OCI-M2 (cell line): ENCODE data around the gene EXOC3.

Source experiments
- DNase-seq: peaks from one replicate; lab custom pipeline; 2025; ENCODE audit not compliant: unreplicated experiment; lab: John Stamatoyannopoulos, UW

EXOC3 gene

DNA sequence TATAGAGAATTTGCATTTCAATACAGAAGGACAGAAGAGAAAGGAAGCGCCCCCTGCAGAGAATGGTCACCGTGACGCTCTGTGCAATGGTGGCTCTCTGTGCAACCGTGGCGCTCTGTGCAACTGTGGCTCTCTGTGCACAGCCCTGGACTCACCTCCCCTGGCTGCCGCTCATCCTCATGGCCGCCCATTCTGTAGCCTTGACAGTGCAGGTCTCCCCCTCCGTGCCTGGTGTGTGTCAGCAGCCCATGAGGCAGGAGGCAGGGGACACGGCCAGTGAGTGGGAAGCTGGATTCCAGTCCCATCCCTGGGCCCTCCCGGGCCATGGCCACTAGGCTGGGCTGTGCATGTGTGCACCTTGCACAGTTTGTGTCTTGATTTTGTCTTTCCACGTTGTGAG, 12.0 kb downstream of the EXOC3 start:
- no peak for DNase-seq

DNA sequence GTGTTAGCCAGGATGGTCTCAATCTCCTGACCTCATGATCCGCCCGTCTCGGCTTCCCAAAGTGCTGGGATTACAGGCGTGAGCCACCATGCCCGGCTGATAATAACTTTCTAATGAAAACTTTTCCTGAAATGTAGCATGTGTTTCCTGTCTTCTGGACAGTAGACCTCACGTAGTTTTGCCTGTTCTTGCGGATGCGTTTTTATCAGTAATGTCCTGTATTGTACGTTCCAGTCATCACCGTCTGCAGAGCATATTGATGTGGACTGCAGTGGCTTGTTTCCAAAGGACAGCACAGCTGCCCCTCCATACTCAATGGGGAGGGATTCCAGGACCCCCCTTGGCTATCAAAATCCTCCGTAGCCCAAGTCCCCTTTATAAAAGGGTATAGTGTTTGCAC, 12.8 kb downstream of the EXOC3 start:
- DNase-seq: no peak

GRCh38 chr5:456351-457194, 13.6 kb downstream of the EXOC3 start:
- DNase-seq: no peak

- no peak for DNase-seq
Observed at GRCh38 chr5:457195-457961, 14.4 kb downstream of the EXOC3 start.

GRCh38 chr5:458547-459353, 15.8 kb downstream of the EXOC3 start:
- DNase-seq: no peak

DNA sequence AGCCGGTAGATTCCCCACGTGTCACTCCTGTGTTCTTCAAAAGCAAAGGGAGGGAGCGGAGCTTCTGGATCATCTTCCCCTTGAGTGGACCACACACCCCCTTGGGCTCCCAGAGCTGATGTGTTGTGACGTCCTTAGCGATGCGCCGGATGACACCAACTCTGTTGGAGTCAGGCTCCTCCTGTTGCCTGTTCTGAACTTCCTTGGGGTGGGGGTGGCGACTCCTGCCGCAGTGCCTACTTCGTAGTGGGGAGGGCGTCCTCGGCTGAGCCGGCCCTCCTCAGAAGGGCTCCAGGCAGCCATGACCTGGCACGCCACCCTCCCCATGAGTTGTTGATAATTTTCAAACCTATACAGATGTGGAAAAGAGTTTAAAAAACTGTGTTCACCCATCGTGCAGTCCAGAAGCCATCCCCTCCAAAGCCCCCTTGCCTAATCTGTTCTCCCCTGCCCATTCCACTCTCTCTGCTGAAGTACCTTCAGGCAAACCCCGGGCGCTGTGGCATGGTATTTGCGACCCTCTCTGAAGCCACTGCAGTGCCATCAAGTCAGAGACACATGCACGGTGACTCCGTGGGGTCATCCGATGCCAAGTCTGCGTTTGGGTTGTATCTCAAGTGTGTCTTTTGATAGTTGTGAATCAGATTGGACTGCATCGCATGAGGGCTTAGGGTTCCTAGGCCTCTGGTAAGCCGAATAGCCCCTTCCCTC, 16.7 kb downstream of the EXOC3 start:
- no peak for DNase-seq

- DNase-seq: no peak
Observed at GRCh38 chr5:460273-460625, 17.3 kb downstream of the EXOC3 start.

GRCh38 chr5:462051-462481, 19.1 kb downstream of the EXOC3 start:
- DNase-seq: no peak

- DNase-seq: no peak
Observed at GRCh38 chr5:463301-463700, 20.3 kb downstream of the EXOC3 start.

GRCh38 chr5:463952-464351, 21.0 kb downstream of the EXOC3 start:
- DNase-seq: no peak

- no peak for DNase-seq
Observed at GRCh38 chr5:464446-464842, 21.5 kb downstream of the EXOC3 start.

- DNase-seq: no peak
Observed at GRCh38 chr5:464843-465590, 22.0 kb downstream of the EXOC3 start.

GRCh38 chr5:465591-466403, 22.8 kb downstream of the EXOC3 start:
- no peak for DNase-seq

DNA sequence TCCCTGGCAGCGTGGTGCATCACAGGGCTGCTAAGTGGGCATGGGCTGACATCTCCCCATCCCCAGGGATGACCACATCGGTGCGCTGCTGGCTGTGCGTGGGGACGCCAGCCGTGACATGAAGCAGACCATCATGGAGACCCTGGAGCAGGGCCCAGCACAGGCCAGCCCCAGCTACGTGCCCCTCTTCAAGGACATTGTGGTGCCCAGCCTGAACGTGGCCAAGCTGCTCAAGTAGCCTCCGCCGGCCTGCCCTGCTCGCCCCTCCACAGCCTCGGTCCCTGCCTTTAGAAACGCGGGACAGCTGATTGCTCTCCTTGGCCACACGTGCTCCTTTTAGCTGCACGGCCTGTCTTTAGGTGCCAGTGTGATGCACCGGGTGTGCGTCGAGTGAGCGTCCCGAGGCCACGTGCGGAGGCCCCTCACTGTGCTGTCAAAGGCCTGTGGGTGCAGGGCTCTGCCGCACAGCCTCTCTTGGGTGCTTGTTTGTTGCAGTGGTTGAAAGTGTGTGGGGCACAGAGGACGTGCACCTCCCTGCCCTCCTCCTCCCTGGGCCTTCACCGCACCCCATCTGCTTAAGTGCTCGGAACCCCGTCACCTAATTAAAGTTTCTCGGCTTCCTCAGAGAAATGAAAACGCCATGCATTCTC, 23.8 kb downstream of the EXOC3 start:
- no peak for DNase-seq

GRCh38 chr5:468401-468800, 25.4 kb downstream of the EXOC3 start:
- DNase-seq: no peak

DNA sequence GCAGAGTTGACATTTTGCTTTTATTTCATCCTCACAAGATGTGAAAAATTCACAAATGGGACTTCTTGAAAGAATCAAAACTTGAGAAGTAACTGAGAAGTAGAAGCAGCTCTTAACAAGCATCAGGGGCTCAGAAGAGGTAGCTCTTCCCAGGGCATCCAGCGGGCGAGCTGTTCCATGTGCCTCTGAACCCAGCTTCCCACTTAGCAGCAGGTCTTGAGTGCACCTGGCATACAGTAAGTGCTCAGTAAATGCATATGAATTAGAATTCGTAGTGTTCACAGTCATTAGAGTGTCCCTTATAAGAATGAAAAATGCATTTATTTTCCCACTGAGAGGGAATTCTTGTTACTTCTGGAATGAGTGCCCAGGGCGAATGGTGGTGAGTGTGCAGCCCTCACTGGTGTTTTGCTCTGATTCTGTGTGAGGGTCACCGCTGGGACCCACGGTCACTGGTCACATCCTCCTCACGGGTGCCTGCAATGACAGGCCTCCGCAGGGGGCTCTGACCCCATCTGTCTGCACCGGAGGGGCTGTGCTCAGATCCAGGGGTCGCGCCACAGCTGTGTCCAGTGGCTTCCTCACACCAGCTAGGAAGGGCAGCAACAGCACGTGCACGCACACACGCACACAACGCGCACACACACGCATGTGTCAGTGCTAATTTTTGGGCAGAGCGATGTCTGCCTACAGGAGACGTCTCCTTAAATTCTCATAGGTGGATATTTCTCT, 26.9 kb downstream of the EXOC3 start:
- DNase-seq: no peak

GRCh38 chr5:470961-471749, 28.2 kb downstream of the EXOC3 start:
- DNase-seq: no peak

DNA sequence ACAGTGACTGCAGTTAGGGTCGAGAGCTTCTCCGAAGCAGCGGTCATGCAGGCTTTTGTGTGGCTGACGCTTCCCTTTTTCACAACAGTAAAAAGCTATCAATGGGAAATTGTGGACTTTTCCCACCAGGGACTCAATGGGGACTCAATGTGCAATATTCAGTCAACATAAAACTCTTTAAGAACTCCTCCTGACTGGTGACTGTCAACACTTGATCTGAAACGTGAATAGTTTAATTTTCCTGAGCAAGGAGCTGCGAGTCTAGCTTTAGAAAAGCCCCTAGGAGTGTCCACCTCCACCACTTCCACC, 28.7 kb downstream of the EXOC3 start:
- DNase-seq: no peak
